ENCODE data around the gene EQTN. TPM values are rescaled to one million over a fixed set of nuclear protein-coding genes. Genes with fewer than 3 reads are reported as not detected.

The EQTN gene
- total RNA-seq, 2 experiments from 2014 or later, result not detected

- Histone ChIP-seq H3K4me2 (ENCODE audit: low read length) (no peak overlapping the region), H3K79me2 (ENCODE audit: insufficient read depth, low read depth, low read length) (no peaks in the 10 kb centered on the region), H4K20me1 (ENCODE audit: insufficient read depth, low read length) (no peaks in the 10 kb centered on the region), H3K9me3 (ENCODE audit: low read length) (no peaks in the 10 kb centered on the region), H3K27ac (ENCODE audit: low read depth, low read length, poor library complexity, severe bottlenecking) (no peak overlapping the region), H2AFZ (ENCODE audit: low read length) (no peak overlapping the region), H3K4me3 (ENCODE audit: low read depth, low read length, poor library complexity, severe bottlenecking) (no peak overlapping the region), H3K4me1 (ENCODE audit: insufficient read depth, low read length, poor library complexity, severe bottlenecking) (no peaks in the 10 kb centered on the region), H3K36me3 (ENCODE audit: insufficient read depth, low read length) (no peaks in the 10 kb centered on the region), H3K9me2 (ENCODE audit: insufficient read depth, low read length) (no peaks in the 10 kb centered on the region)
- no TSS peak for BruUV-seq (replicated peaks)
- TF ChIP-seq CTCF (conservative IDR thresholded peaks at IDR 0.05; ENCODE audit: low read length) (no peak), EZH2phosphoT487 (IDR thresholded peaks at IDR 0.05; ENCODE audit: borderline replicate concordance, low read depth, low read length) (no peak)
- CTCF ChIA-PET (ENCODE audit: unreplicated experiment), result no interaction called here
- no peak for DNase-seq (ENCODE audit: low spot score)
- POLR2A ChIA-PET, result no interaction called here
- intact Hi-C loops (cut with micrococcal nuclease; ENCODE audit: unreplicated experiment), result loop anchor here (10.0 kb wide), 3 partner anchors 88 to 388 kb away; no protein-coding TSS in a partner anchor
These were observed 39.9 kb upstream of the EQTN start for GRCh38 chr9:27336829-27337228.

DNA sequence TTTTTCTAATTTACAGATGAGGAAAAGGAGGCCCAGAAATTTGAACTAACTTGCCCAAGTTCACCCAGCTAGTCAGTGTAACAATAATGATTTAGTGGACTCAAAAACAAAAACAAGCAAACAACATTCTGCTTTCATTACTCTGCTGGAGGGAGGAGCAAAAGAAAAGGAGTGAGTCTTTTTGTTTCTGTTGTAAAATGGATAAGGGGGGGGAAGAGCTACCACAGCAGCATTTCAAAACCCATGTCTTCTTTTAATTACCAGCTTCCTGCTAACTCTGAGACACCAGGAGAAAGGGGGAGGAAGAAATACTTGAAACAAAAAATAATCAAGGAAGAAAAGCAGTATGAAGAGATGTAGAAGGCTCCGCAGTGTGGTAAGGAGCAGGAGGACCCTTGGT lies 39.2 kb upstream of the EQTN start:
- POLR2A ChIA-PET, result no interaction called here
- no peaks in the 10 kb centered on the region for H4K20me1 ChIP-seq (ENCODE audit: insufficient read depth, low read length)
- intact Hi-C loops (cut with micrococcal nuclease; ENCODE audit: unreplicated experiment), result loop anchor here (10.0 kb wide), 3 partner anchors 89 to 389 kb away; no protein-coding TSS in a partner anchor

More for the DNA sequence above, 39.2 kb upstream of the EQTN start:
- Histone ChIP-seq H3K4me1 (ENCODE audit: insufficient read depth, low read length, poor library complexity, severe bottlenecking) (no peaks in the 10 kb centered on the region), H3K27ac (ENCODE audit: low read depth, low read length, poor library complexity, severe bottlenecking) (no peak overlapping the region), H3K4me3 (ENCODE audit: low read depth, low read length, poor library complexity, severe bottlenecking) (no peak overlapping the region), H3K4me2 (ENCODE audit: low read length) (no peak overlapping the region), H3K36me3 (ENCODE audit: insufficient read depth, low read length) (no peaks in the 10 kb centered on the region), H2AFZ (ENCODE audit: low read length) (no peak overlapping the region), H3K9me3 (ENCODE audit: low read length) (no peaks in the 10 kb centered on the region), H3K9me2 (ENCODE audit: insufficient read depth, low read length) (no peaks in the 10 kb centered on the region), H3K79me2 (ENCODE audit: insufficient read depth, low read depth, low read length) (no peaks in the 10 kb centered on the region)
- no peak for TF ChIP-seq EZH2phosphoT487 (IDR thresholded peaks at IDR 0.05; ENCODE audit: borderline replicate concordance, low read depth, low read length)
- no peak for TF ChIP-seq CTCF (conservative IDR thresholded peaks at IDR 0.05; ENCODE audit: low read length)
- no peak for DNase-seq (ENCODE audit: low spot score)
- CTCF ChIA-PET (ENCODE audit: unreplicated experiment), result no interaction called here
- BruUV-seq (replicated peaks), result no TSS peak

Data from OCI-LY7 (cell line).